HepG2 (cell line): ENCODE data around the gene HOXA7. TPM values are rescaled to one million over a fixed set of nuclear protein-coding genes. Genes with fewer than 3 reads are reported as not detected.
A peak's percentile ranks its signal among the peaks of the same experiment; 100 is the strongest.

Experiments
- NFE2 ChIP-seq: sonication (generic); formaldehyde crosslinking; IDR thresholded peaks from 2 replicates; pipeline ENCODE4 v1.4.0; 2020; ENCODE audit warnings: missing genetic modification reagents
- PTBP1 ChIP-seq: fragments of 200-400 bp; formaldehyde crosslinking; IDR thresholded peaks from 2 replicates; pipeline ENCODE4 v1.6.1; 2018; ENCODE audit warnings: low read length, low read depth; ENCODE audit not compliant: poor library complexity, severe bottlenecking
- TCF12 ChIP-seq, 2 experiments: fragments of 450-650 bp in 1 of 2; sonication (generic) in 1 of 2; formaldehyde crosslinking in 1 of 2; IDR thresholded peaks; 2 replicates each; pipeline versions ENCODE4 v1.6.1 to v1.8.0; 2017 to 2022; ENCODE audit warnings: antibody characterized with exemption in 1 of 2, mild to moderate bottlenecking in 1 of 2, missing genetic modification reagents in 1 of 2, moderate library complexity in 1 of 2
- ZBTB33 ChIP-seq: sonication (generic); formaldehyde crosslinking; IDR thresholded peaks from 2 replicates; pipeline ENCODE4 v1.4.0; 2020; ENCODE audit warnings: missing genetic modification reagents
- ZNF407 ChIP-seq: sonication (generic); formaldehyde crosslinking; IDR thresholded peaks from one replicate; pipeline ENCODE4 v1.5.1; 2020; ENCODE audit warnings: mild to moderate bottlenecking, missing genetic modification reagents; ENCODE audit errors: not compliant biosample characterization
- ZNF660 ChIP-seq: sonication (generic); formaldehyde crosslinking; IDR thresholded peaks from 2 replicates; pipeline ENCODE4 v1.5.1; 2020; ENCODE audit warnings: mild to moderate bottlenecking, low read depth, missing genetic modification reagents, borderline replicate concordance
- ZNF879 ChIP-seq: sonication (generic); formaldehyde crosslinking; IDR thresholded peaks from 2 replicates; pipeline ENCODE4 v1.8.1; 2023; ENCODE audit warnings: missing genetic modification reagents
- polyA plus RNA-seq, 8 experiments: library from polyadenylated mRNA; depleted of rRNA in 3 of 8; stranded (reverse) in 7 of 8; unstranded in 1 of 8; fragments of >200 nt; fragmentation: Illumina TruSeq in 4 of 8; extraction: Trizol in 4 of 8; gene quantifications; 2 replicates each; pipeline versions ENCODE4 v1.2.1 to v1.2.3, GENCODE V29; 2011 to 2016; ENCODE audit warnings: low read depth in 4 of 8, missing spikeins in 1 of 8, mixed read lengths in 1 of 8; ENCODE audit not compliant: insufficient read depth in 1 of 8
- total RNA-seq, 5 experiments: library from RNA; depleted of rRNA; stranded (reverse); fragments of >200 nt; fragmentation: Illumina TruSeq; extraction: Trizol; gene quantifications; 2 replicates each; pipeline ENCODE4 v1.2.3, GENCODE V29; 2016; ENCODE audit warnings: low read depth in 1 of 5
- TF ChIP-seq, protein P1 (sequence below): sonication (generic); formaldehyde crosslinking; IDR thresholded peaks from 2 replicates; pipeline ENCODE4 v1.4.0; 2020; ENCODE audit warnings: missing genetic modification reagents
- TF ChIP-seq, protein P2 (sequence below): sonication (generic); formaldehyde crosslinking; IDR thresholded peaks from 2 replicates; pipeline ENCODE4 v1.8.0; 2022; ENCODE audit warnings: mild to moderate bottlenecking, missing genetic modification reagents, moderate library complexity
- TF ChIP-seq, protein P3 (sequence below): sonication (generic); formaldehyde crosslinking; IDR thresholded peaks from 2 replicates; pipeline ENCODE4 v1.5.0; 2020; ENCODE audit warnings: mild to moderate bottlenecking, missing genetic modification reagents

Gene HOXA7
- total and polyA plus RNA-seq, 2 of the 13 experiments (the other 11 are each of a cell fraction or from before 2014, with no cell fraction given) = 0.05 TPM; not detected in 1

DNA sequence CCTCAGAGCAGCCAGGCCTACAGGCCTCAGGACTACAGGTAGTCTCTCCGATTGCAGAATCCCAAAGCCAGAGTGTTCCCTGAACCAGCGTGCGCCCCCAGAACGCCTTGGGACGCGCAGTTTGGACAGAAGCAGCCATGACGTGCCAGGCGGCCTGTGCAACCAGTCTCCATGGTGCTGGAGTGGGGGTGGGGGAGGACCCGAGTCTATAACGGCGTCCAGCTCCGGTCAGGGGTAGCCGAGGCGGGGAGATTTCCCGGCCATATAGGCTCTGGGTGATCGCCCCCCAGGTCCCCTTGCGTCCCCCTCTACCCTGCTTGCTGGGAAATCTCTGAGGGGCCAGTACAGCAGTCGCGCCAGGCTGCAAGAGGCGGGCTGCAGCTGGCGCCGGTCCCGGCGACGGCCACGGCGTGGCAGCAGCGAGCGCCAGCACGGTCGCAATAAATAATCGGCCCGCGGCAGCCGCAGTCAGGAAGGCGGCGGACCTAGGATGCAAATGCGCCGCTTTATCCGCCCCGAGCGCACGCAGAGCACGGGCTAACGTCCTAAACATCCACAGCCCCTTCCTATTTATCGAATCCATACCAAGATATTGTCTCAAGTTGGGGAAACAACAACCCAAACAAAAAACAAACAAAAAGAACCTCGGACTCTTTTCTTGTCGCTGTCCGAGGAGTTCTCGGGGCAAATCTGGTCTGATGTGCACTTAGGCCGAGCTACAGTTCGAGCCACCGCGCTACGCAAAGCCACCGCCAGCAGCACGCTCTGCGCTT lies 5.7 kb downstream of the HOXA7 start (continued):
- TF ChIP-seq, protein P1, sequence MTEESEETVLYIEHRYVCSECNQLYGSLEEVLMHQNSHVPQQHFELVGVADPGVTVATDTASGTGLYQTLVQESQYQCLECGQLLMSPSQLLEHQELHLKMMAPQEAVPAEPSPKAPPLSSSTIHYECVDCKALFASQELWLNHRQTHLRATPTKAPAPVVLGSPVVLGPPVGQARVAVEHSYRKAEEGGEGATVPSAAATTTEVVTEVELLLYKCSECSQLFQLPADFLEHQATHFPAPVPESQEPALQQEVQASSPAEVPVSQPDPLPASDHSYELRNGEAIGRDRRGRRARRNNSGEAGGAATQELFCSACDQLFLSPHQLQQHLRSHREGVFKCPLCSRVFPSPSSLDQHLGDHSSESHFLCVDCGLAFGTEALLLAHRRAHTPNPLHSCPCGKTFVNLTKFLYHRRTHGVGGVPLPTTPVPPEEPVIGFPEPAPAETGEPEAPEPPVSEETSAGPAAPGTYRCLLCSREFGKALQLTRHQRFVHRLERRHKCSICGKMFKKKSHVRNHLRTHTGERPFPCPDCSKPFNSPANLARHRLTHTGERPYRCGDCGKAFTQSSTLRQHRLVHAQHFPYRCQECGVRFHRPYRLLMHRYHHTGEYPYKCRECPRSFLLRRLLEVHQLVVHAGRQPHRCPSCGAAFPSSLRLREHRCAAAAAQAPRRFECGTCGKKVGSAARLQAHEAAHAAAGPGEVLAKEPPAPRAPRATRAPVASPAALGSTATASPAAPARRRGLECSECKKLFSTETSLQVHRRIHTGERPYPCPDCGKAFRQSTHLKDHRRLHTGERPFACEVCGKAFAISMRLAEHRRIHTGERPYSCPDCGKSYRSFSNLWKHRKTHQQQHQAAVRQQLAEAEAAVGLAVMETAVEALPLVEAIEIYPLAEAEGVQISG (CRISPR knock-in tag) = peak; percentile 33; the same call in 1 of the 2 replicates
- TF ChIP-seq, protein P2, sequence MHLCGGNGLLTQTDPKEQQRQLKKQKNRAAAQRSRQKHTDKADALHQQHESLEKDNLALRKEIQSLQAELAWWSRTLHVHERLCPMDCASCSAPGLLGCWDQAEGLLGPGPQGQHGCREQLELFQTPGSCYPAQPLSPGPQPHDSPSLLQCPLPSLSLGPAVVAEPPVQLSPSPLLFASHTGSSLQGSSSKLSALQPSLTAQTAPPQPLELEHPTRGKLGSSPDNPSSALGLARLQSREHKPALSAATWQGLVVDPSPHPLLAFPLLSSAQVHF (CRISPR knock-in tag) = no peak
- TF ChIP-seq PTBP1 = no peak
- TF ChIP-seq ZNF879 (CRISPR knock-in tag) = peak; percentile 74; the same call in 1 of the 2 replicates
- TF ChIP-seq ZNF660 (CRISPR knock-in tag) = no peak
- no peak for TF ChIP-seq NFE2 (CRISPR knock-in tag)
- TF ChIP-seq TCF12 (IDR thresholded peaks at IDR 0.05) = no peak
- no peak for TF ChIP-seq TCF12 (CRISPR knock-in tag; IDR thresholded peaks at IDR 0.05)
- TF ChIP-seq ZBTB33 (CRISPR knock-in tag) = 0 out of 2 replicates have a peak, but pooled peaks have one; percentile 15
- TF ChIP-seq, protein P3, sequence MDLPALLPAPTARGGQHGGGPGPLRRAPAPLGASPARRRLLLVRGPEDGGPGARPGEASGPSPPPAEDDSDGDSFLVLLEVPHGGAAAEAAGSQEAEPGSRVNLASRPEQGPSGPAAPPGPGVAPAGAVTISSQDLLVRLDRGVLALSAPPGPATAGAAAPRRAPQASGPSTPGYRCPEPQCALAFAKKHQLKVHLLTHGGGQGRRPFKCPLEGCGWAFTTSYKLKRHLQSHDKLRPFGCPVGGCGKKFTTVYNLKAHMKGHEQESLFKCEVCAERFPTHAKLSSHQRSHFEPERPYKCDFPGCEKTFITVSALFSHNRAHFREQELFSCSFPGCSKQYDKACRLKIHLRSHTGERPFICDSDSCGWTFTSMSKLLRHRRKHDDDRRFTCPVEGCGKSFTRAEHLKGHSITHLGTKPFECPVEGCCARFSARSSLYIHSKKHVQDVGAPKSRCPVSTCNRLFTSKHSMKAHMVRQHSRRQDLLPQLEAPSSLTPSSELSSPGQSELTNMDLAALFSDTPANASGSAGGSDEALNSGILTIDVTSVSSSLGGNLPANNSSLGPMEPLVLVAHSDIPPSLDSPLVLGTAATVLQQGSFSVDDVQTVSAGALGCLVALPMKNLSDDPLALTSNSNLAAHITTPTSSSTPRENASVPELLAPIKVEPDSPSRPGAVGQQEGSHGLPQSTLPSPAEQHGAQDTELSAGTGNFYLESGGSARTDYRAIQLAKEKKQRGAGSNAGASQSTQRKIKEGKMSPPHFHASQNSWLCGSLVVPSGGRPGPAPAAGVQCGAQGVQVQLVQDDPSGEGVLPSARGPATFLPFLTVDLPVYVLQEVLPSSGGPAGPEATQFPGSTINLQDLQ (CRISPR knock-in tag) = peak; percentile 70
- TF ChIP-seq ZNF407 = peak; percentile 73
